Osteoblast (primary cell): ENCODE measurements around the gene LGALS1. TPM values are rescaled to one million over a fixed set of nuclear protein-coding genes. Genes with fewer than 3 reads are reported as not detected.
A peak's percentile ranks its signal among the peaks of the same experiment; 100 is the strongest.

Experiments used
- DNase-seq: peaks from one replicate; pipeline ENCODE4 v3.0.0; 2011; ENCODE audit warnings: low spot score, mixed read lengths; ENCODE audit not compliant: insufficient read length; ENCODE audit errors: missing footprints
- H2AFZ ChIP-seq: 2 replicates; pipeline ENCODE4 v1.6.0; 2011; ENCODE audit warnings: mild to moderate bottlenecking, low read length
- H3K27ac ChIP-seq: 2 replicates; pipeline ENCODE4 v1.5.1; 2011; ENCODE audit warnings: mild to moderate bottlenecking, low read depth, low read length, moderate library complexity
- H3K27me3 ChIP-seq: 2 replicates; pipeline ENCODE4 v1.6.0; 2012; ENCODE audit warnings: mild to moderate bottlenecking, control low read depth, inconsistent platforms, low read length, moderate library complexity; ENCODE audit not compliant: insufficient read depth
- H3K36me3 ChIP-seq: 2 replicates; pipeline ENCODE4 v1.5.1; 2011; ENCODE audit warnings: mild to moderate bottlenecking, low read length, control low read depth, moderate library complexity; ENCODE audit not compliant: insufficient read depth
- H3K4me1 ChIP-seq: 2 replicates; pipeline ENCODE4 v1.5.1; 2011; ENCODE audit warnings: mild to moderate bottlenecking, low read length, control low read depth, moderate library complexity; ENCODE audit not compliant: insufficient read depth
- H3K4me2 ChIP-seq: 2 replicates; pipeline ENCODE4 v1.6.0; 2011; ENCODE audit warnings: mild to moderate bottlenecking, low read length; ENCODE audit not compliant: insufficient read depth
- H3K4me3 ChIP-seq: fragments of 200-600 bp; sonication (generic); 3 replicates; pipeline ENCODE4 v1.5.1; 2012; ENCODE audit warnings: mild to moderate bottlenecking, low read length, inconsistent platforms; ENCODE audit not compliant: insufficient read depth
- H3K79me2 ChIP-seq: 2 replicates; pipeline ENCODE4 v1.6.0; 2012; ENCODE audit warnings: mild to moderate bottlenecking, low read length, control low read depth, inconsistent platforms; ENCODE audit not compliant: insufficient read depth
- H3K9me3 ChIP-seq: 2 replicates; pipeline ENCODE4 v1.5.1; 2011; ENCODE audit warnings: low read depth, low read length, control low read depth
- H4K20me1 ChIP-seq: 2 replicates; pipeline ENCODE4 v1.6.0; 2012; ENCODE audit warnings: mild to moderate bottlenecking, low read length, control low read depth; ENCODE audit not compliant: insufficient read depth
- CTCF ChIP-seq: IDR thresholded peaks from 2 replicates; pipeline ENCODE4 v1.5.1; 2011; ENCODE audit warnings: mild to moderate bottlenecking, low read depth, low read length, moderate library complexity; ENCODE audit errors: extremely low read depth
- total RNA-seq: library from RNA; depleted of rRNA; stranded (reverse); fragments of >200 nt; gene quantifications from 2 replicates; pipeline ENCODE4 v1.2.3, GENCODE V29; 2012

Gene LGALS1
- total RNA-seq, 1 donor: 3,004 TPM

GRCh38 chr22:37664249-37665101 lies 11.0 kb upstream of the LGALS1 start:
- H4K20me1 ChIP-seq: peaks cover 16% of the 10 kb centered on the region
- no peak overlapping the region for H3K27ac ChIP-seq
- TF ChIP-seq CTCF: no peak
- no peak overlapping the region for H2AFZ ChIP-seq
- no peaks in the 10 kb centered on the region for H3K27me3 ChIP-seq
- peak; percentile 38 for DNase-seq
- no peaks in the 10 kb centered on the region for H3K9me3 ChIP-seq
- no peak overlapping the region for H3K4me3 ChIP-seq
- no peak overlapping the region for H3K4me2 ChIP-seq
- peaks cover 4% of the 10 kb centered on the region for H3K36me3 ChIP-seq
- peaks cover 20% of the 10 kb centered on the region for H3K4me1 ChIP-seq
- peaks cover 54% of the 10 kb centered on the region for H3K79me2 ChIP-seq

- H3K27ac ChIP-seq: no peak overlapping the region
- no peaks in the 10 kb centered on the region for H3K27me3 ChIP-seq
- TF ChIP-seq CTCF: no peak
- H3K9me3 ChIP-seq: no peaks in the 10 kb centered on the region
- H4K20me1 ChIP-seq: peaks cover 6% of the 10 kb centered on the region
- H3K4me2 ChIP-seq: no peak overlapping the region
- peaks cover 44% of the 10 kb centered on the region for H3K79me2 ChIP-seq
- H3K4me3 ChIP-seq: no peak overlapping the region
- DNase-seq: peak; percentile 13
- H3K4me1 ChIP-seq: peaks cover 17% of the 10 kb centered on the region
- no peak overlapping the region for H2AFZ ChIP-seq
- peaks cover 4% of the 10 kb centered on the region for H3K36me3 ChIP-seq
Measured at GRCh38 chr22:37665487-37665886, 9.9 kb upstream of the LGALS1 start.

GRCh38 chr22:37669586-37669985 lies 5.8 kb upstream of the LGALS1 start:
- Histone ChIP-seq H3K4me2 (peak overlapping the region; percentile 75), H3K27me3 (no peaks in the 10 kb centered on the region), H3K27ac (peak overlapping the region; percentile 49), H3K4me3 (peak overlapping the region; percentile 45), H3K4me1 (peaks cover 8% of the 10 kb centered on the region), H3K9me3 (no peaks in the 10 kb centered on the region), H2AFZ (peak overlapping the region; percentile 18), H3K79me2 (peaks cover 15% of the 10 kb centered on the region), H4K20me1 (no peaks in the 10 kb centered on the region), H3K36me3 (peaks cover 4% of the 10 kb centered on the region)
- no peak for TF ChIP-seq CTCF
- peak; percentile 87 for DNase-seq

GRCh38 chr22:37672206-37672919 lies 3.1 kb upstream of the LGALS1 start:
- H3K27ac ChIP-seq: no peak overlapping the region
- peaks cover 18% of the 10 kb centered on the region for H3K79me2 ChIP-seq
- H2AFZ ChIP-seq: no peak overlapping the region
- H3K4me2 ChIP-seq: no peak overlapping the region
- peak; percentile 19 for DNase-seq
- H3K4me1 ChIP-seq: peaks cover 13% of the 10 kb centered on the region
- no peaks in the 10 kb centered on the region for H3K9me3 ChIP-seq
- H4K20me1 ChIP-seq: peaks cover 14% of the 10 kb centered on the region
- H3K36me3 ChIP-seq: peaks cover under 1% of the 10 kb centered on the region
- no peak overlapping the region for H3K4me3 ChIP-seq
- TF ChIP-seq CTCF: no peak
- no peaks in the 10 kb centered on the region for H3K27me3 ChIP-seq
